H1 (cell line): ENCODE results near the gene IGLON5. TPM values are rescaled to one million over a fixed set of nuclear protein-coding genes. Genes with fewer than 3 reads are reported as not detected.

Experiments
- CTCF ChIA-PET: fragments of 300-600 bp; sonication (Branson Sonifier 250); formaldehyde crosslinking; loops from one replicate; lab custom pipeline; 2021; ENCODE audit not compliant: partially characterized antibody; lab: Charles Lee
- POLR2A ChIA-PET: fragments of 300-600 bp; sonication (Branson Sonifier 250); formaldehyde crosslinking; loops from one replicate; lab custom pipeline; 2021; ENCODE audit warnings: inconsistent platforms; ENCODE audit not compliant: partially characterized antibody; lab: Charles Lee
- DNase-seq, 2 experiments: peaks; one replicate each; pipeline versions ENCODE4 v3.0.0 to v3.0.0-alpha.2; 2010 to 2022; ENCODE audit warnings: low spot score in 2 of 2, low read depth in 1 of 2, mixed read lengths in 1 of 2
- FAIRE-seq: peaks from 2 replicates; lab custom pipeline; 2011; peaks lifted over from hg19 to GRCh38; lab: Jason Lieb, UNC
- H2AFZ ChIP-seq: 2 replicates; pipeline ENCODE4 v1.8.1; 2012; ENCODE audit warnings: low read length, inconsistent platforms
- H2AK5ac ChIP-seq: 2 replicates; pipeline ENCODE4 v1.6.1; 2013; ENCODE audit warnings: low read depth, low read length
- H2BK120ac ChIP-seq: replicated peaks from 2 replicates; pipeline ENCODE3; 2013; ENCODE audit warnings: low read depth, low read length, inconsistent platforms
- H2BK12ac ChIP-seq: 2 replicates; pipeline ENCODE4 v1.6.1; 2013; ENCODE audit warnings: low read depth, low read length
- H2BK15ac ChIP-seq: 2 replicates; pipeline ENCODE4 v1.6.1; 2013; ENCODE audit warnings: low read length
- H2BK20ac ChIP-seq: 2 replicates; pipeline ENCODE4 v1.6.1; 2013; ENCODE audit warnings: low read length
- H2BK5ac ChIP-seq: 2 replicates; pipeline ENCODE4 v1.6.1; 2013; ENCODE audit warnings: low read depth, low read length
- H3K14ac ChIP-seq: 2 replicates; pipeline ENCODE4 v1.6.1; 2013; ENCODE audit warnings: inconsistent platforms; ENCODE audit not compliant: insufficient read length
- H3K18ac ChIP-seq: 2 replicates; pipeline ENCODE4 v1.6.1; 2013; ENCODE audit warnings: low read length; ENCODE audit errors: extremely low read depth
- H3K23ac ChIP-seq: 2 replicates; pipeline ENCODE4 v1.6.1; 2013; ENCODE audit warnings: inconsistent platforms; ENCODE audit not compliant: insufficient read length
- H3K23me2 ChIP-seq: 2 replicates; pipeline ENCODE4 v1.6.1; 2013; ENCODE audit warnings: low read depth, low read length
- H3K27ac ChIP-seq: 2 replicates; pipeline ENCODE4 v1.6.1; 2011; ENCODE audit warnings: low read depth, low read length, inconsistent platforms
- H3K27me3 ChIP-seq, 4 experiments: replicated peaks in 1 of 4; 1 replicate in 1 of 4; 2 replicates in 3 of 4; pipeline versions ENCODE4 v1.6.1 to v1.8.1; 2011 to 2013; ENCODE audit warnings: low read length in 3 of 4, mild to moderate bottlenecking in 3 of 4, inconsistent platforms in 2 of 4, mixed read lengths in 2 of 4, moderate library complexity in 1 of 4; ENCODE audit not compliant: control insufficient read depth in 3 of 4, insufficient read depth in 3 of 4; ENCODE audit errors: extremely low read depth in 1 of 4
- H3K36me3 ChIP-seq, 4 experiments: 2 replicates each; pipeline versions ENCODE4 v1.6.1 to v1.8.1; 2011 to 2013; ENCODE audit warnings: mild to moderate bottlenecking in 4 of 4, low read length in 3 of 4, moderate library complexity in 2 of 4, control low read depth in 1 of 4, inconsistent platforms in 1 of 4; ENCODE audit not compliant: insufficient read depth in 4 of 4, control insufficient read depth in 2 of 4
- H3K4ac ChIP-seq: replicated peaks from 2 replicates; pipeline ENCODE3; 2013; ENCODE audit warnings: low read length, low read depth, mixed read lengths, inconsistent platforms; ENCODE audit not compliant: insufficient read length
- H3K4me1 ChIP-seq, 4 experiments: replicated peaks in 1 of 4; 1 replicate in 1 of 4; 2 replicates in 3 of 4; pipeline versions ENCODE4 v1.6.1 to v1.8.1; 2011 to 2013; ENCODE audit warnings: low read length in 3 of 4, inconsistent platforms in 2 of 4, mixed read lengths in 1 of 4; ENCODE audit not compliant: insufficient read depth in 4 of 4, control insufficient read depth in 3 of 4
- H3K4me2 ChIP-seq, 2 experiments: 2 replicates each; pipeline versions ENCODE4 v1.6.1 to v1.8.1; 2011 to 2013; ENCODE audit warnings: low read depth in 2 of 2, low read length in 2 of 2, control low read depth in 1 of 2, inconsistent platforms in 1 of 2, mild to moderate bottlenecking in 1 of 2; ENCODE audit not compliant: insufficient read depth in 1 of 2
- H3K4me3 ChIP-seq, 4 experiments: fragments of 200-600, 300-600 bp in 1 of 4; sonication (generic), shearing (Covaris generic), sonication (Bioruptor Twin) in 1 of 4; 2 replicates each; pipeline versions ENCODE4 v1.5.1 to v1.8.1; 2011 to 2016; ENCODE audit warnings: low read length in 4 of 4, low read depth in 3 of 4, control low read depth in 2 of 4, inconsistent platforms in 2 of 4, mild to moderate bottlenecking in 2 of 4, mixed read lengths in 1 of 4, moderate library complexity in 1 of 4; ENCODE audit not compliant: insufficient read depth in 2 of 4; ENCODE audit errors: extremely low read depth in 1 of 4
- H3K56ac ChIP-seq: replicated peaks from 2 replicates; pipeline ENCODE3; 2013; ENCODE audit warnings: low read depth, mild to moderate bottlenecking, mixed read lengths, low read length, inconsistent platforms; ENCODE audit not compliant: insufficient read length
- H3K79me1 ChIP-seq: 2 replicates; pipeline ENCODE4 v1.6.1; 2013; ENCODE audit warnings: low read depth, low read length, control low read depth
- H3K79me2 ChIP-seq, 2 experiments: 2 replicates each; pipeline versions ENCODE4 v1.6.1 to v1.8.1; 2012 to 2013; ENCODE audit warnings: low read length in 2 of 2, mild to moderate bottlenecking in 2 of 2, inconsistent platforms in 1 of 2; ENCODE audit not compliant: insufficient read depth in 2 of 2, control insufficient read depth in 1 of 2
- H3K9ac ChIP-seq, 4 experiments: replicated peaks in 1 of 4; 1 replicate in 1 of 4; 2 replicates in 3 of 4; pipeline versions ENCODE4 v1.6.1 to v1.8.1; 2011 to 2013; ENCODE audit warnings: low read depth in 3 of 4, low read length in 3 of 4, control low read depth in 2 of 4, mild to moderate bottlenecking in 2 of 4, moderate library complexity in 2 of 4, inconsistent platforms in 1 of 4; ENCODE audit errors: extremely low read depth in 1 of 4
- H3K9me3 ChIP-seq, 2 experiments: 2 replicates each; pipeline versions ENCODE4 v1.6.1 to v1.8.1; 2012 to 2013; ENCODE audit warnings: mild to moderate bottlenecking in 2 of 2, moderate library complexity in 2 of 2, control low read depth in 1 of 2, inconsistent platforms in 1 of 2, low read depth in 1 of 2, low read length in 1 of 2, mixed read lengths in 1 of 2; ENCODE audit not compliant: insufficient read depth in 2 of 2
- H4K20me1 ChIP-seq, 2 experiments: replicated peaks in 1 of 2; 2 replicates each; pipeline versions ENCODE3 to v1.8.1; 2011 to 2013; ENCODE audit warnings: inconsistent platforms in 2 of 2, low read length in 2 of 2, mild to moderate bottlenecking in 1 of 2; ENCODE audit not compliant: insufficient read depth in 2 of 2, control insufficient read depth in 1 of 2
- H4K5ac ChIP-seq: 2 replicates; pipeline ENCODE4 v1.6.1; 2013; ENCODE audit warnings: low read length, low read depth, mixed read lengths, inconsistent platforms; ENCODE audit not compliant: insufficient read length
- H4K8ac ChIP-seq: 2 replicates; pipeline ENCODE4 v1.8.0; 2013; ENCODE audit warnings: mild to moderate bottlenecking, moderate library complexity, low read length, inconsistent platforms; ENCODE audit not compliant: insufficient read depth; ENCODE audit errors: extremely low read depth
- H4K91ac ChIP-seq: replicated peaks from 2 replicates; pipeline ENCODE3; 2013; ENCODE audit warnings: low read length, mixed read lengths, inconsistent platforms; ENCODE audit not compliant: insufficient read length
- GTF2F1 ChIP-seq: IDR thresholded peaks from 2 replicates; pipeline ENCODE4 v1.6.1; 2012; ENCODE audit warnings: low read depth, low read length, improper control_type of control experiment, borderline replicate concordance
- SIN3A ChIP-seq, 2 experiments: IDR thresholded peaks in 1 of 2; conservative IDR thresholded peaks in 1 of 2; 2 replicates each; pipeline ENCODE4 v1.6.1; 2011 to 2012; ENCODE audit warnings: low read length in 2 of 2, improper control_type of control experiment in 1 of 2, low read depth in 1 of 2, mild to moderate bottlenecking in 1 of 2
- SP1 ChIP-seq: IDR thresholded peaks from 2 replicates; pipeline ENCODE4 v1.6.1; 2011; ENCODE audit warnings: low read depth, low read length
- WGBS, 2 experiments: shearing (Covaris generic) in 1 of 2; methylation state at CpG; one replicate each; pipeline versions ENCODE4 v1.1.6 to v1.1.7; 2013 to 2015; ENCODE audit warnings: low lambda C conversion rate in 2 of 2, mixed read lengths in 2 of 2, inconsistent platforms in 1 of 2, low coverage in 1 of 2, missing lambda C conversion rate in 1 of 2; ENCODE audit not compliant: insufficient replicate concordance in 2 of 2, insufficient coverage in 1 of 2, insufficient read length in 1 of 2; ENCODE audit errors: extremely low coverage in 1 of 2, missing lambda C conversion rate in 1 of 2; 5-methylcytosine and 5-hydroxymethylcytosine counted together
- polyA plus RNA-seq, 7 experiments: library from polyadenylated mRNA; depleted of rRNA in 3 of 7; stranded (reverse) in 5 of 7; unstranded in 2 of 7; fragments of >200 nt in 5 of 7; fragments of 200-250 nt in 2 of 7; gene quantifications; 1 replicate in 5 of 7; 2 replicates in 1 of 7; 4 replicates in 1 of 7; pipeline versions ENCODE4 v1.2.1 to v1.2.3, GENCODE V29; 2011 to 2013; ENCODE audit warnings: missing spikeins in 2 of 7, mixed read lengths in 2 of 7
- total RNA-seq: library from RNA; stranded (reverse); fragmentation: NEBNext Ultra II Directional; extraction: Animal tissue kit (Norgen Biotek cat#: 25700); gene quantifications from 2 replicates; pipeline ENCODE4 v1.2.1, GENCODE V29; 2021

IGLON5 gene
- total and polyA plus RNA-seq, 2 of the 8 experiments (the other 6 are each of a cell fraction or from before 2014, with no cell fraction given) = 31.8 to 34.6 TPM

- Histone ChIP-seq H3K14ac (no peak overlapping the region), H2BK15ac (no peak overlapping the region), H3K23ac (no peak overlapping the region), H3K27ac (peak overlapping the region; percentile 71; the same call in 1 of the 2 replicates), H3K79me1 (no peaks in the 10 kb centered on the region), H2AFZ (peak overlapping the region; percentile 99), H4K8ac (peak overlapping the region; percentile 77; the same call in 1 of the 2 replicates), H4K5ac (no peak overlapping the region), H2BK12ac (peak overlapping the region; percentile 60; the same call in 1 of the 2 replicates), H3K18ac (peak overlapping the region; percentile 19), H3K9me3 (no peaks in the 10 kb centered on the region), H3K4ac (peak overlapping the region; percentile 94), H3K4me2 (peak overlapping the region; percentile 65 to 83), H3K56ac (no peak overlapping the region), H2BK5ac (peak overlapping the region; percentile 79; the same call in 1 of the 2 replicates), H4K20me1 (no peaks in the 10 kb centered on the region), H2BK20ac (no peak overlapping the region), H2AK5ac (no peak overlapping the region), H3K27me3 (peaks cover 0 to 18% (median 11%) of the 10 kb centered on the region in 4 experiments; a peak in 5 of 7 replicates), H3K4me1 (peaks cover 0 to 20% (median 16%) of the 10 kb centered on the region in 4 experiments; a peak in 6 of 7 replicates), H3K23me2 (peaks cover 13% of the 10 kb centered on the region), H3K4me3 (peak overlapping the region; percentile 56 to 72 (median 66)), H4K91ac (peak overlapping the region; percentile 83), H2BK120ac (no peak overlapping the region), H3K36me3 (no peaks in the 10 kb centered on the region), H3K79me2 (no peaks in the 10 kb centered on the region), H3K9ac (peak overlapping the region in 3 of 4 experiments; percentile 51 to 67 (median 59); a peak in 6 of 7 replicates)
- ChIA-PET POLR2A (interaction anchor here (0.5 to 3.9 kb wide), 17 partner anchors 9 to 56 kb away, joined by 3 to 19 read pairs (median 5); partner anchors contain the start of genes C19orf84 and ETFB), CTCF (interaction anchor here (0.6 to 4.9 kb wide), 16 partner anchors 11 to 644 kb away, joined by 3 to 42 read pairs (median 4); partner anchors contain the start of gene CLDND2)
- FAIRE-seq (no peak), DNase-seq (peak; percentile 93 to 99)
- WGBS, 2 experiments = 2% methylated on average over 75 of the region's 107 CpGs; no CpG with 5 or more reads in 1 of the 2 experiments
- TF ChIP-seq GTF2F1 (0 out of 2 replicates have a peak, but pooled peaks have one; percentile 32), SP1 (no peak), SIN3A (conservative IDR thresholded peaks at IDR 0.05 in 1 of 2, IDR thresholded peaks at IDR 0.05 in 1 of 2; ENCODE audit: low read depth in 1 of 2, low read length in 2 of 2) (peak in 1 of 2 experiments; percentile 34; a peak in 1 of 4 replicates)
Measured at GRCh38 chr19:51339687-51340656, 28.5 kb downstream of the IGLON5 start.
